ENCODE results near the gene ZNF43.
"Not testable (repeated sequence)": the region's sequence is repeated elsewhere in the genome, so short reads cannot be mapped to it uniquely, and the experiment has no call there.

ZNF43 gene

GRCh38 chr19:21835810-21836444, at the start of gene ZNF43:
Gene ZNF43, minus strand, starts transcription at chr19:21836182. Its CDS starts 144 bp downstream, at chr19:21836038.
- TF ChIP-seq CTCF (IDR thresholded peaks at IDR 0.05; ENCODE audit: low read depth, low read length, missing control alignments): no peak
- peak within 1 kb of the TSS; percentile 59 for H3K4me3 ChIP-seq (ENCODE audit: low read depth, low read length)
- peak; percentile 90 for DNase-seq (ENCODE audit: low read depth)
- in situ Hi-C loops (cut with HindIII; ENCODE audit: low sequenced_read_pairs): no loop called here

GRCh38 chr19:21885516-21885915, 49.5 kb upstream of the ZNF43 start:
- in situ Hi-C loops (cut with HindIII; ENCODE audit: low sequenced_read_pairs); DNase-seq (ENCODE audit: low read depth); H3K4me3 ChIP-seq (ENCODE audit: low read depth, low read length): not testable (repeated sequence)

GRCh38 chr19:21884786-21885185, 48.8 kb upstream of the ZNF43 start:
- DNase-seq (ENCODE audit: low read depth); in situ Hi-C loops (cut with HindIII; ENCODE audit: low sequenced_read_pairs); H3K4me3 ChIP-seq (ENCODE audit: low read depth, low read length): not testable (repeated sequence)

- DNase-seq (ENCODE audit: low read depth): no peak
- TF ChIP-seq CTCF (IDR thresholded peaks at IDR 0.05; ENCODE audit: low read depth, low read length, missing control alignments): no peak
- in situ Hi-C loops (cut with HindIII; ENCODE audit: low sequenced_read_pairs): no loop called here
- H3K4me3 ChIP-seq (ENCODE audit: low read depth, low read length): no peak overlapping the region
These were observed 47.5 kb upstream of the ZNF43 start for GRCh38 chr19:21883516-21883915.

- in situ Hi-C loops (cut with HindIII; ENCODE audit: low sequenced_read_pairs); DNase-seq (ENCODE audit: low read depth); H3K4me3 ChIP-seq (ENCODE audit: low read depth, low read length): not testable (repeated sequence)
These were observed 44.8 kb upstream of the ZNF43 start for GRCh38 chr19:21880761-21881160.

- no peak for TF ChIP-seq CTCF (IDR thresholded peaks at IDR 0.05; ENCODE audit: low read depth, low read length, missing control alignments)
- in situ Hi-C loops (cut with HindIII; ENCODE audit: low sequenced_read_pairs): no loop called here
- DNase-seq (ENCODE audit: low read depth): no peak
- no peak overlapping the region for H3K4me3 ChIP-seq (ENCODE audit: low read depth, low read length)
These were observed 42.7 kb upstream of the ZNF43 start for GRCh38 chr19:21878646-21879045.

GRCh38 chr19:21877976-21878375, 42.0 kb upstream of the ZNF43 start:
- in situ Hi-C loops (cut with HindIII; ENCODE audit: low sequenced_read_pairs): no loop called here
- no peak for DNase-seq (ENCODE audit: low read depth)
- H3K4me3 ChIP-seq (ENCODE audit: low read depth, low read length): no peak overlapping the region
- no peak for TF ChIP-seq CTCF (IDR thresholded peaks at IDR 0.05; ENCODE audit: low read depth, low read length, missing control alignments)

GRCh38 chr19:21876608-21877007, 40.6 kb upstream of the ZNF43 start:
- in situ Hi-C loops (cut with HindIII; ENCODE audit: low sequenced_read_pairs); H3K4me3 ChIP-seq (ENCODE audit: low read depth, low read length): not testable (repeated sequence)

More at GRCh38 chr19:21876608-21877007, 40.6 kb upstream of the ZNF43 start:
- not testable (repeated sequence) for DNase-seq (ENCODE audit: low read depth)

Measured in astrocyte of the cerebellum (primary cell).